GM12878 (cell line): Measurements from ENCODE around the gene PAQR8. TPM values are rescaled to one million over a fixed set of nuclear protein-coding genes. Genes with fewer than 3 reads are reported as not detected.

Experiments
- ATAC-seq: fragments of 200-7000 bp; cut with Tn5 transposase; 3 replicates; pipeline ENCODE4 v1.9.1; 2020; ENCODE audit warnings: mild to moderate bottlenecking, moderate library complexity
- BruUV-seq: library from RNA; stranded (reverse); fragments of 400-500 nt; replicated peaks from 2 replicates; lab custom pipeline; 2021; lab: Mats Ljungman, UMichigan
- CTCF ChIA-PET: fragments of 300-600 bp; sonication (Branson Sonifier 250); formaldehyde crosslinking; extraction: SDS; loops from one replicate; lab custom pipeline; 2021; ENCODE audit warnings: inconsistent platforms; lab: Yijun Ruan, JAX
- POLR2A ChIA-PET: fragments of 350-600 bp; formaldehyde crosslinking; extraction: SDS; loops from one replicate; lab custom pipeline; 2021; ENCODE audit warnings: inconsistent platforms; lab: Charles Lee
- RAD21 ChIA-PET: fragments of 300-600 bp; sonication (Branson Sonifier 250); formaldehyde crosslinking; loops from one replicate; lab custom pipeline; 2023; ENCODE audit warnings: antibody characterized with exemption; ENCODE audit not compliant: unreplicated experiment; lab: Charles Lee
- SMC1A ChIA-PET: fragments of 300-600 bp; sonication (Branson Sonifier 250); formaldehyde crosslinking; loops from one replicate; lab custom pipeline; 2023; ENCODE audit not compliant: unreplicated experiment, uncharacterized antibody; lab: Charles Lee
- DNase-seq: peaks from one replicate; pipeline ENCODE4 v3.0.0-alpha.2; 2011; ENCODE audit warnings: low read depth, low spot score
- FAIRE-seq: peaks from 3 replicates; lab custom pipeline; 2011; peaks lifted over from hg19 to GRCh38; lab: Jason Lieb, UNC
- H2AFZ ChIP-seq: 2 replicates; pipeline ENCODE4 v1.6.0; 2011; ENCODE audit warnings: low read depth, low read length, control low read depth; ENCODE audit not compliant: control insufficient read depth
- H3K27ac ChIP-seq: 2 replicates; pipeline ENCODE4 v1.5.1; 2011; ENCODE audit warnings: control low read depth; ENCODE audit not compliant: control insufficient read depth, insufficient read depth
- H3K27me3 ChIP-seq, 2 experiments: replicated peaks in 1 of 2; 2 replicates each; pipeline versions ENCODE4 v1.6.0 to v1.6.1; 2011; ENCODE audit warnings: low read length in 1 of 2; ENCODE audit not compliant: control insufficient read depth in 2 of 2, insufficient read depth in 2 of 2
- H3K36me3 ChIP-seq, 2 experiments: 2 replicates each; pipeline ENCODE4 v1.5.1; 2011; ENCODE audit warnings: low read length in 1 of 2; ENCODE audit not compliant: control insufficient read depth in 2 of 2, insufficient read depth in 2 of 2
- H3K4me1 ChIP-seq: 2 replicates; pipeline ENCODE4 v1.6.1; 2011; ENCODE audit warnings: mild to moderate bottlenecking, low read length, moderate library complexity, mixed read lengths; ENCODE audit not compliant: control insufficient read depth, insufficient read depth
- H3K4me2 ChIP-seq: 2 replicates; pipeline ENCODE4 v1.6.0; 2011; ENCODE audit warnings: control low read depth; ENCODE audit not compliant: control insufficient read depth, insufficient read depth
- H3K4me3 ChIP-seq: fragments of 200-600 bp; sonication (generic); 2 replicates; pipeline ENCODE4 v1.5.1; 2016
- H3K79me2 ChIP-seq: 2 replicates; pipeline ENCODE4 v1.6.0; 2011; ENCODE audit warnings: low read length; ENCODE audit not compliant: control insufficient read depth, insufficient read depth
- H3K9ac ChIP-seq: 2 replicates; pipeline ENCODE4 v1.8.0; 2011; ENCODE audit warnings: low read length, control low read depth, mixed read lengths; ENCODE audit not compliant: control insufficient read depth, insufficient read depth
- H3K9me3 ChIP-seq: replicated peaks from 3 replicates; pipeline ENCODE4 v1.5.1; 2011; ENCODE audit warnings: mild to moderate bottlenecking, low read length; ENCODE audit not compliant: control insufficient read depth, insufficient read depth
- H4K20me1 ChIP-seq: 2 replicates; pipeline ENCODE4 v1.6.0; 2011; ENCODE audit not compliant: control insufficient read depth, insufficient read depth
- BCL11A ChIP-seq: IDR thresholded peaks from 2 replicates; pipeline ENCODE4 v1.6.1; 2011; ENCODE audit warnings: low read depth, low read length
- BCLAF1 ChIP-seq: fragments of 450-650 bp; IDR thresholded peaks from 2 replicates; pipeline ENCODE4 v1.6.1; 2017; ENCODE audit warnings: antibody characterized with exemption, mild to moderate bottlenecking, moderate library complexity
- KDM1A ChIP-seq: fragments of 200-600 bp; sonication (generic); IDR thresholded peaks from 2 replicates; pipeline ENCODE4 v1.6.1; 2016; ENCODE audit warnings: borderline replicate concordance
- MTA3 ChIP-seq: IDR thresholded peaks from 2 replicates; pipeline ENCODE4 v1.6.1; 2012; ENCODE audit warnings: low read length, inconsistent platforms, borderline replicate concordance
- MYC ChIP-seq: IDR thresholded peaks from 2 replicates; pipeline ENCODE4 v1.6.1; 2011; ENCODE audit warnings: mild to moderate bottlenecking, low read length, moderate library complexity, inconsistent platforms; ENCODE audit not compliant: insufficient read depth, insufficient replicate concordance, insufficient read length, severe bottlenecking
- NFYA ChIP-seq: IDR thresholded peaks from 2 replicates; pipeline ENCODE4 v1.6.1; 2011; ENCODE audit warnings: low read depth, mild to moderate bottlenecking, low read length, improper control_type of control experiment, borderline replicate concordance
- RUNX3 ChIP-seq: IDR thresholded peaks from 2 replicates; pipeline ENCODE4 v1.6.1; 2012; ENCODE audit warnings: low read length, inconsistent platforms
- SPI1 ChIP-seq: IDR thresholded peaks from 2 replicates; pipeline ENCODE4 v1.6.1; 2011; ENCODE audit warnings: low read depth, mild to moderate bottlenecking, low read length, moderate library complexity, borderline replicate concordance; ENCODE audit not compliant: insufficient read depth
- STAT3 ChIP-seq: IDR thresholded peaks from 2 replicates; pipeline ENCODE4 v1.6.1; 2011; ENCODE audit warnings: low read depth, low read length, improper control_type of control experiment
- TCF12 ChIP-seq: IDR thresholded peaks from 2 replicates; pipeline ENCODE4 v1.6.1; 2011; ENCODE audit warnings: low read depth, mild to moderate bottlenecking, low read length
- TCF3 ChIP-seq: IDR thresholded peaks from 2 replicates; pipeline ENCODE4 v1.6.1; 2012; ENCODE audit warnings: low read depth, mild to moderate bottlenecking, low read length, borderline replicate concordance; ENCODE audit not compliant: insufficient read depth
- TCF7 ChIP-seq: IDR thresholded peaks from 2 replicates; pipeline ENCODE4 v1.6.1; 2014; ENCODE audit warnings: antibody characterized with exemption, borderline replicate concordance
- WGBS: methylation state at CpG from one replicate; pipeline ENCODE4 v1.1.6; 2016; ENCODE audit warnings: low lambda C conversion rate; ENCODE audit not compliant: insufficient replicate concordance, insufficient coverage; ENCODE audit errors: missing lambda C conversion rate; 5-methylcytosine and 5-hydroxymethylcytosine counted together
- in situ Hi-C: fragments of 300-500 bp; cut with MboI; formaldehyde crosslinking; loops from 9 replicates; pipeline ENCODE4 v1.14.3; 2018; ENCODE audit warnings: mixed read lengths
- intact Hi-C: fragments of 100-400 bp; cut with micrococcal nuclease; formaldehyde crosslinking; loops from one replicate; pipeline ENCODE4 v1.14.2; 2022; ENCODE audit not compliant: unreplicated experiment
- polyA plus RNA-seq, 11 experiments: library from polyadenylated mRNA; depleted of rRNA in 4 of 11; unstranded in 6 of 11; stranded (reverse) in 5 of 11; fragments of >200 nt; fragmentation: Nextera tagmentation in 4 of 11; fragmentation: Illumina TruSeq in 1 of 11; extraction: Ambion mirVana in 4 of 11; extraction: Trizol in 1 of 11; gene quantifications; 1 replicate in 1 of 11; 2 replicates in 10 of 11; pipeline versions ENCODE4 v1.2.1 to v1.2.3, GENCODE V29; 2011 to 2016; ENCODE audit warnings: inconsistent platforms in 2 of 11, missing spikeins in 2 of 11, low read depth in 1 of 11
- total RNA-seq, 4 experiments: library from RNA; depleted of rRNA in 3 of 4; stranded (reverse); fragments of >200 nt in 3 of 4; fragmentation: Illumina TruSeq in 1 of 4; extraction: Trizol in 1 of 4; gene quantifications; 2 replicates each; pipeline versions ENCODE4 v1.2.1 to v1.2.3, GENCODE V29; 2013 to 2021
- TF ChIP-seq, protein P1 (sequence below): IDR thresholded peaks from 2 replicates; pipeline ENCODE4 v1.6.1; 2012; ENCODE audit warnings: low read depth, low read length, improper control_type of control experiment

PAQR8 gene
- total and polyA plus RNA-seq, 10 of the 15 experiments (the other 5 are each of a cell fraction or from before 2014, with no cell fraction given) = 3.9 to 22.4 (median 14.6) TPM

DNA sequence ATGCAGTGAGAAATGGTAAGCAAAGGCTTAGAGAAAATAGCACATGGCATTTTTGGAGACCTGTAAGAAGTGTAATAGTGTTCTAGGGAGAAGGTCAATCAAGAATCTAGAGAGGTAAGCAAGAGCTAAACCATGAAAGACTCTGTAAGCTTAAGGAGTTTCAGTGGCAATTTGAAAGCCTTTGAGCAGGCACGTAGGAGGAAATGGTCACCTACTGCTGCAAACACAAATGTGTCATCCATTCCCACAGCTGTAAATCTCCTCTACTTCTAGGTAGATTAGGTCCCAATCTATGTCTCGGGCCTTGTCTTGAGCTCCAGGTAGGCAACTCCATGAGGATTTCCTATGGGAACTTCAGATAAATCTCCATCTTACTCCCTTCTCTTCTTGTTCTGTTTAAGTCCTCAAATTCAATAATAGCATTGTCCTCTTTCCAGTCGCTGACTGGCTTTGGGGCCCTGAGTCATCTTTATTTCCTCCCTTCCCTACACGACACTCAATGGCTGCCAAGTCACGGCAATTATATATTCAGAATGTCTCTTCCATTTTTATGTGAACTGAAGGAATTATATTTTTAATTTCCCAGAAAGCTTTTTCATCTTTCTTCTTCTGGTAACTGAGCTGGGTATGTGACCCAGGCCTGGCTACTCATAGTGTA is 24.2 kb upstream of the PAQR8 start:
- SMC1A ChIA-PET = interaction anchor here (0.9 to 2.2 kb wide), 20 partner anchors 8 to 68 kb away, joined by 3 to 9 read pairs (median 4); no protein-coding TSS in a partner anchor

DNA sequence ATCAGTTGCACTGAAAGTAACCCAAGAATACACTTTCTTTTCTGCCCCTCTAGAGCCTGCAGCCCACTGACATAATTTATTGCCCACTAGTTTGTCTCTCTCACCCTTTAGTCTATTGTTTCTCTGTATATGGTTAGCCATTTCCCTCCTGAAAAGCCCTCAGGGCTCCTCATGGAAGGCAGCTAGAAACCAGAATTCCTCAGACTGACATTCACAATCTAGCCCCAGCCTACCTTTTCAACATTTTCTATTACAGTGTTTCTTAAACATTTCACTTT is 21.4 kb upstream of the PAQR8 start:
- DNase-seq (no peak), ATAC-seq (no peak), FAIRE-seq (no peak)
- BruUV-seq = no TSS peak
- Histone ChIP-seq H3K4me1 (peaks cover 16% of the 10 kb centered on the region), H4K20me1 (no peaks in the 10 kb centered on the region), H3K4me2 (no peak overlapping the region), H3K9ac (no peak overlapping the region), H3K36me3 (no peaks in the 10 kb centered on the region), H3K79me2 (no peaks in the 10 kb centered on the region), H3K9me3 (no peaks in the 10 kb centered on the region), H3K4me3 (no peak overlapping the region), H2AFZ (no peak overlapping the region), H3K27ac (no peak overlapping the region), H3K27me3 (no peaks in the 10 kb centered on the region)
- intact Hi-C loops (no loop called here), in situ Hi-C loops (no loop called here)
- ChIA-PET POLR2A (interaction anchor here (0.9 to 1.5 kb wide), 3 partner anchors 9 to 19 kb away, joined by 4 to 5 read pairs (median 4); no protein-coding TSS in a partner anchor), CTCF (interaction anchor here (1.2 to 1.8 kb wide), 2 partner anchors 13 to 59 kb away, joined by 4 read pairs; no protein-coding TSS in a partner anchor), SMC1A (interaction anchor here (1.3 to 1.6 kb wide), 4 partner anchors 10 to 29 kb away, joined by 4 to 7 read pairs (median 4); partner anchors contain the start of gene PAQR8), RAD21 (no interaction called here)
- TF ChIP-seq, protein P1, sequence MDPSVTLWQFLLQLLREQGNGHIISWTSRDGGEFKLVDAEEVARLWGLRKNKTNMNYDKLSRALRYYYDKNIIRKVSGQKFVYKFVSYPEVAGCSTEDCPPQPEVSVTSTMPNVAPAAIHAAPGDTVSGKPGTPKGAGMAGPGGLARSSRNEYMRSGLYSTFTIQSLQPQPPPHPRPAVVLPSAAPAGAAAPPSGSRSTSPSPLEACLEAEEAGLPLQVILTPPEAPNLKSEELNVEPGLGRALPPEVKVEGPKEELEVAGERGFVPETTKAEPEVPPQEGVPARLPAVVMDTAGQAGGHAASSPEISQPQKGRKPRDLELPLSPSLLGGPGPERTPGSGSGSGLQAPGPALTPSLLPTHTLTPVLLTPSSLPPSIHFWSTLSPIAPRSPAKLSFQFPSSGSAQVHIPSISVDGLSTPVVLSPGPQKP = no peak
- TF ChIP-seq TCF3 = no peak
- TF ChIP-seq TCF7 = no peak
- TF ChIP-seq BCL11A = no peak
- TF ChIP-seq TCF12 = no peak
- no peak for TF ChIP-seq NFYA
- no peak for TF ChIP-seq MYC
- TF ChIP-seq STAT3 = no peak
- no peak for TF ChIP-seq MTA3
- no peak for TF ChIP-seq BCLAF1

More for the DNA sequence above, 24.2 kb upstream of the PAQR8 start:
- ChIA-PET RAD21 (interaction anchor here (0.6 to 1.4 kb wide), 6 partner anchors 14 to 60 kb away, joined by 3 read pairs; no protein-coding TSS in a partner anchor), POLR2A (interaction anchor here (1.0 to 1.8 kb wide), 6 partner anchors 13 to 175 kb away, joined by 3 to 6 read pairs (median 3); partner anchors contain the start of gene PAQR8), CTCF (interaction anchor here (0.8 to 1.7 kb wide), 7 partner anchors 9 to 52 kb away, joined by 3 to 7 read pairs (median 4); no protein-coding TSS in a partner anchor)
- no peak overlapping the region for H3K4me3 ChIP-seq
- no peak overlapping the region for H3K27ac ChIP-seq
- H3K9me3 ChIP-seq = no peaks in the 10 kb centered on the region
- intact Hi-C loops (no loop called here), in situ Hi-C loops (no loop called here)
- FAIRE-seq (no peak), ATAC-seq (peak; percentile 77), DNase-seq (no peak)
- no peaks in the 10 kb centered on the region for H3K79me2 ChIP-seq
- no TSS peak for BruUV-seq
- no peaks in the 10 kb centered on the region for H3K36me3 ChIP-seq
- no peak overlapping the region for H3K9ac ChIP-seq
- H3K4me1 ChIP-seq = peaks cover 19% of the 10 kb centered on the region
- TF ChIP-seq KDM1A (no peak), SPI1 (peak; percentile 21; the same call in 1 of the 2 replicates), RUNX3 (0 out of 2 replicates have a peak, but pooled peaks have one; percentile 21)
- peak overlapping the region; percentile 58 for H2AFZ ChIP-seq
- peak overlapping the region; percentile 54 for H3K4me2 ChIP-seq
- H3K27me3 ChIP-seq = no peaks in the 10 kb centered on the region
- no peaks in the 10 kb centered on the region for H4K20me1 ChIP-seq
- WGBS = 44% methylated on average over 5 of the region's 5 CpGs
